ENCODE results near the gene PRR16.

GRCh38 chr5:120630550-120630949 is 166.4 kb downstream of the PRR16 start:
- no peak for TF ChIP-seq EZH2 (IDR thresholded peaks at IDR 0.05; ENCODE audit: borderline replicate concordance, low read depth, low read length, poor library complexity, severe bottlenecking)
- TF ChIP-seq, protein P1, sequence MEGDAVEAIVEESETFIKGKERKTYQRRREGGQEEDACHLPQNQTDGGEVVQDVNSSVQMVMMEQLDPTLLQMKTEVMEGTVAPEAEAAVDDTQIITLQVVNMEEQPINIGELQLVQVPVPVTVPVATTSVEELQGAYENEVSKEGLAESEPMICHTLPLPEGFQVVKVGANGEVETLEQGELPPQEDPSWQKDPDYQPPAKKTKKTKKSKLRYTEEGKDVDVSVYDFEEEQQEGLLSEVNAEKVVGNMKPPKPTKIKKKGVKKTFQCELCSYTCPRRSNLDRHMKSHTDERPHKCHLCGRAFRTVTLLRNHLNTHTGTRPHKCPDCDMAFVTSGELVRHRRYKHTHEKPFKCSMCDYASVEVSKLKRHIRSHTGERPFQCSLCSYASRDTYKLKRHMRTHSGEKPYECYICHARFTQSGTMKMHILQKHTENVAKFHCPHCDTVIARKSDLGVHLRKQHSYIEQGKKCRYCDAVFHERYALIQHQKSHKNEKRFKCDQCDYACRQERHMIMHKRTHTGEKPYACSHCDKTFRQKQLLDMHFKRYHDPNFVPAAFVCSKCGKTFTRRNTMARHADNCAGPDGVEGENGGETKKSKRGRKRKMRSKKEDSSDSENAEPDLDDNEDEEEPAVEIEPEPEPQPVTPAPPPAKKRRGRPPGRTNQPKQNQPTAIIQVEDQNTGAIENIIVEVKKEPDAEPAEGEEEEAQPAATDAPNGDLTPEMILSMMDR (conservative IDR thresholded peaks at IDR 0.05; ENCODE audit: low read depth, low read length), result no peak
